Coronary artery (tissue), 2 donors: ENCODE measurements around the gene CD79A.
A peak's percentile ranks its signal among the peaks of the same experiment; 100 is the strongest.

Experiments used
- DNase-seq: peaks from one replicate; pipeline ENCODE4 v3.0.0-alpha.2; 2017; ENCODE audit warnings: low spot score
- H3K27ac ChIP-seq, 2 donors: fragments of 200-600 bp; sonication (generic); one replicate each; pipeline ENCODE4 v1.5.1; 2016 to 2019
- H3K4me3 ChIP-seq: fragments of 200-600 bp; sonication (generic); 2 replicates; pipeline ENCODE4 v1.5.1; 2016; ENCODE audit warnings: mild to moderate bottlenecking, moderate library complexity
- TF ChIP-seq, protein P1 (sequence below): fragments of 200-600 bp; sonication (generic); IDR thresholded peaks from one replicate; pipeline ENCODE4 v1.5.1; 2019; ENCODE audit warnings: antibody characterized with exemption

CD79A gene

DNA sequence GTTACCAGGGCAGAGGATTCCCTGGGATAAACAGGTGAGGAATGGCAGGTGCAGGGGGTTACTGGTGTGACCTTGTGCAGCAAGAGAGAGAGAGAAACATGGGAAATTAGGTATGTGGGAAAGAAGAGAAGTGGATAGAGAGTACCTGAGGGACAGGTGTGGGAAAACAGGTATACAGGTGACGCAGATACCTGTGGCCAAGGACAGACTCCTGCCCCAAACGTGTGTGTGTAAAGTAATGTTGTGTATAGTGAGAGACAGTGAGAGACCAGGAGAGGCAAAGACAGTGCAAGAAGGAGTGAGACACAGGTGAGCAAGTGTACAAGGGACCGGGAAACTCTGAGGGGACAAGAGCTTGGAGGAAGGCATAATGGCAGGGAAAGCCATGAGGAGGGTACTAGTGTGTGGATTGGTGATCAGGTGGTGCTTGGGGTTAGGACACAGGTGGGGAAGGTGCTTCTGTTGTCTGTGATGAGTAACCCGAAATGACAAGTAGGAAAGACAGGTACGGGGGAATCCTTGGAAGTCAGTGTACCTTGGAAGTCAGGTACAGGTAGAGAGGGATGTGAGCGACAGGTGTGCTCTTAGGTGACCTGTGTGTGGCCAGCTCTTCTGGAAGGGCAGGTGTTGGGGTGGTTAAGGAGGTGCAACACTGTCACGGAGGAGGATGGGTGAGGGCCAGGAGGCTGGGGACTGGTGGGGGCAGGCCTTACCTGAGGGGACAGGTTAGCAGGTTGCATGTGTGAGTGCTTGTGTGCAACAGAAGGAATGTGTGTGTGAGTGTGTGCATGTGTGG is 48.3 kb downstream of the CD79A start:
- TF ChIP-seq, protein P1, sequence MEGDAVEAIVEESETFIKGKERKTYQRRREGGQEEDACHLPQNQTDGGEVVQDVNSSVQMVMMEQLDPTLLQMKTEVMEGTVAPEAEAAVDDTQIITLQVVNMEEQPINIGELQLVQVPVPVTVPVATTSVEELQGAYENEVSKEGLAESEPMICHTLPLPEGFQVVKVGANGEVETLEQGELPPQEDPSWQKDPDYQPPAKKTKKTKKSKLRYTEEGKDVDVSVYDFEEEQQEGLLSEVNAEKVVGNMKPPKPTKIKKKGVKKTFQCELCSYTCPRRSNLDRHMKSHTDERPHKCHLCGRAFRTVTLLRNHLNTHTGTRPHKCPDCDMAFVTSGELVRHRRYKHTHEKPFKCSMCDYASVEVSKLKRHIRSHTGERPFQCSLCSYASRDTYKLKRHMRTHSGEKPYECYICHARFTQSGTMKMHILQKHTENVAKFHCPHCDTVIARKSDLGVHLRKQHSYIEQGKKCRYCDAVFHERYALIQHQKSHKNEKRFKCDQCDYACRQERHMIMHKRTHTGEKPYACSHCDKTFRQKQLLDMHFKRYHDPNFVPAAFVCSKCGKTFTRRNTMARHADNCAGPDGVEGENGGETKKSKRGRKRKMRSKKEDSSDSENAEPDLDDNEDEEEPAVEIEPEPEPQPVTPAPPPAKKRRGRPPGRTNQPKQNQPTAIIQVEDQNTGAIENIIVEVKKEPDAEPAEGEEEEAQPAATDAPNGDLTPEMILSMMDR = no peak
- H3K4me3 ChIP-seq = no peak overlapping the region
- DNase-seq = no peak
- no peak overlapping the region for H3K27ac ChIP-seq

DNA sequence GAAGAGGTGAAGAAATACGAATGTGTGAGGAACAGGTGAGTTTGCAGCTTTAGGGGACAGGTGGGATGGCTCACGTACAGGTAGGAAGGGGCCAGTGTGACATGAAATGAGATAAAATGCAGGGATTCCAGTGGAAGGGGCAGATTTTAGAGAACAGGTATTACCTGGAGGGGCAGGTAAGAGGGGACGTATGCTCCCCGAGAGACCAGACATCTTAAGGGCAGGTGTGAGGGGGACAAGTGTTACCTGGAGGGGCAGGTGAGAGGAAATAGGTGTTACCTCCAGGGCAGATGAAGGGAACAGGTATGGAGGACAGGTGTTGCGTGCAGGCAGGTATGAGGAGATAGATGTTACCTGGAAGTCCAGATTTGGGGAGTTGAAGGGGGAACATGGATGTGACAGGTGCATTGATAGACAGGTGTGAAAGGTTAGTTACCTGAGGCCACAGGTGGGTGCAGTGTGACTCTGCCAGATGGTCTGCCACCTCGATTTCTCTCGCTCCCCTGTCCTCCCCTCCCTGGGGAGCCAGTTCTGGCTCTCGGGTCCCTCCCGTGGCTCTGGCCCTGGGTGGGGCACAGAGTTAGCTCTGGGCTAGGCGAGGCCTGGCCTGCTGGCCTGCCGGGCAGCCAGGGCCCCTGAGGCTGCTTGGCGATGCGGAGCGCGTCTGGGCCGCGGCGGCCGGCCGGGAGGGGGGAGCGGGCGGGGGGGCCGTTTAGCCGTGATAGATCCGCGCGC is 49.1 kb downstream of the CD79A start:
- TF ChIP-seq, protein P1 = no peak
- H3K27ac ChIP-seq = no peak overlapping the region
- no peak for DNase-seq
- no peak overlapping the region for H3K4me3 ChIP-seq

DNA sequence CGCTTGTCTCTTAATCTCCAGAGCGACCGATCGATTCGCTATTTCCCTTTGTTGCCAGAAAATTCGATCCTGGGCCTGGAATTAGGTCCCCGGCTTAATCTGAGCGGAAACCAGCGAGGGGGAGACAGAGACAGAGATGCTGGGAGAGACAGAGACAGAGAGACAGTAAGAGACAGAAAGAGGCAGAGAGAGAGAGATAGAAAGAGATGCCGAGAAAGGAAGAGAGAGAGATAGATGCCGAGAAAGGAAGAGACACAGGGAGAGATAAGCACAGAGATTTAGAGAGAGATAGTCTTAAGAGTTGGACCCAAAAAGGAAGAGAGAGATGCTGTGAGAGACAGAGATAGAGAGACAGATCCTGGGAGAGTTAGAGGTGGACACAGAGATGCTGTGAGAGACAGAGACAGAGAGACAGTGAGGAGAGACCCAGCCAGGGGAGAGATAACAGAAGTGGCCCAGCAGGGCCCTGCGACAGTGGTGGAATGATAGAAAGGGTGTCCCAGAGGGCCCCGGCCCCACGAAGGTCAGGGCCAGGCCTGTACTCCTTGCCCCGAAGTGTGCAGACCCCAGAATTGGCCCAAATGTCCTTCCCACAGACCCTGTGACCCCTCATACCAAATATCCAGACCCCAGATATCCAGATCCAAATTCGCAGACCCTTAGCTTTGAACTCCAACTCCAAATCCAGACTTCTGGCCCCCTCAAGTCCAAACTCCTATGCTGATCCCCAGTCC is 49.9 kb downstream of the CD79A start:
- Histone ChIP-seq H3K27ac (no peak overlapping the region), H3K4me3 (no peak overlapping the region)
- DNase-seq = no peak
- TF ChIP-seq, protein P1 = no peak

DNA sequence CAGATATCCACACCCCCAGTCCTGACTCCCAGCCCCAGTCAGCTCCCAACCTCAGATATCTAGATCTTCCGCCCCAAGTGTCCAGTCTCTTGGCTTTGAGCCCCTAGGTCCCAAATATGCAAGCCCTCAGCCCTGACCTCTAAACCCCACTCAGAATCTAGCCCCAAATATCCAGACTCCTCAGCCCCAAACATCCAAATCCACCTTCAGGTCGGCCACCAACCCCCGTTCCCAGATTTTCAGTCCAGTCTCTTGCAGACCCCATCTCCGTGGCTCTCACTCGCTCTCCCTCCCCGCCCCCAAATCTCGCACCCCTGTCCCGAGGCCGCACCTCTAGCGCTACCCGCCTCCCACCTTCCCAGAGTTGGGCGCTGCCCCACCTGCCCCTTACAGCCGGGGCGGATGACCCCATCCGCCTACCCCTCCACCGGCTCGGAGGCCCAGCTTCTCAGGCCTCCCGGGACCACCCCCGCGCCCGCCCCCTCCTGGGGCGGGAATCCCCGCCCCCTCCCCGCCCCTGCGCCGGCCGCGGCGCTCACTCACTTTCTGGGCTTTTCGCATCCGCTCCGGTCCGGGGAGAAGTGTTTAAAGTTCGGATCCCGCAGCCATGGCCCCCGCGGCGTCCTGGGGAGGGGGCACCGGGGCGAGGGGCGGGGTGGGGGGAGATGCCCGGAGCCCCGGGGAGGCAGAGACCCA is 50.6 kb downstream of the CD79A start:
- TF ChIP-seq, protein P1 = no peak
- Histone ChIP-seq H3K4me3 (peak overlapping the region; percentile 66), H3K27ac (no peak overlapping the region)
- DNase-seq = no peak

DNA sequence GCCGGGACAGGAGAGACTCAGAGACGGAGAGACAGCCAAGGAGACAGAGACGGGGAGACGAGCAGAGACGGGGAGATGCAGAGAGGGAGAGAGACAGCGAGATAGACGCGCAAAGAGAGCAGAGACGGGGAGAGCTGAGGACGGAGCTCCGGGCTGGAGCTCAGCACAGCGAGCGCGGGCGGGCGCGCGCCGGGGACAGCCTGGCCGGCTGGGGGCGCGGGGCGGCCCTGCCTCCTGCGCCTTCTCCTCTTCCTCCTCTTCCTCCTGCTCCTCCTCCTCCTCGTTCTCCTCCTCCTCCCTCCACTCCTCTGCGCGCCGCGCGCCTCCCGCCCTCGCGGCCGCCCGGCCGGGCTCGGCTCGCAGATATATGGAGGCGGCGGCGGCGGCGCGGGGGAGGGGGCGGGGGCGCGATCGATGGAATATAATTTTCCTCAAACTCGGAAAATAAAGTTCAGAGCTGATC is 51.2 kb downstream of the CD79A start, which contains the start of gene ERFL:
Gene ERFL, minus strand, starts transcription at position 229 of the 463 bp plus-strand sequence. CDS start 15,530 bp downstream, outside the sequence.
- DNase-seq = no peak
- peak within 1 kb of the TSS; percentile 66 for H3K4me3 ChIP-seq
- TF ChIP-seq, protein P1 = no peak
- no peak within 1 kb of the TSS for H3K27ac ChIP-seq

DNA sequence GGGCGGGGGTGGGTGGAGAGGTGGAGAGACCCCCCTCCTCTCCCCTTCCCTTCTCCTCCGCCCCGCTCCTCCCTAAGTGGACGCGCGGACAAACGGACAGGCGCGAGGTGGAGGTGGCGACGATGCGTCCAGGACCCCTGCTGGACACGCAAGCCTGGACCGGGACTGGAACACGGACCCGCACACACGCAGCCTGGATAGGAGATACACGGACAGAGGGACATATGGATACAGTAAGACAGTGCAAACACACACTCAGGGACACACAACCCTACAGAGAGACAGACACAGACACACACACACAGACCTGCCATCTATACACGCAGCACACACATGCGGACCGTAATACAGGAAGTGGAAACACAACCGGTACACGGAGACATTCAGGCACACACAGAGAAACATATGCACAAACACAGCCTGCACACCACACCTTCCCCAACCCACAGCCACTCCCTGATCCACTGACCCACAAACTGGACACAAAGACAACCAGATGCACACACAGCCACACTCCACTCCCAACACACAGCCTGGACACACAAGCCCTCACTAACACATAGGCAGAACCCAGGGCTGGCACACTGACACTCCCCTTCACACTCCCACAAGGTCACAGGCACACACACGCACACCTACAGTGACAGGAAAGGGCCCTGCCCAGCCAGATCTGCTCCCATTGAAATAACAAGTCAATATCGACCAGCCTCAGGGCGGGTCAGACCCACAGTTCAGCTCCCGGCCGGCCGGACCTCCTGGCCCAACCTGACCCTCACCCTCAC is 51.9 kb downstream of the CD79A start:
- TF ChIP-seq, protein P1 = no peak

More for the DNA sequence above, 51.9 kb downstream of the CD79A start:
- Histone ChIP-seq H3K27ac (no peak overlapping the region), H3K4me3 (peak overlapping the region; percentile 66)
- DNase-seq = no peak
